SH-SY5Y (cell line): ENCODE data around the gene DSCAML1.

ENCODE experiments used
- GATA2 ChIP-seq: IDR thresholded peaks from 2 replicates; pipeline ENCODE4 v1.6.1; 2011; ENCODE audit warnings: mild to moderate bottlenecking, low read depth, low read length
- GATA3 ChIP-seq: IDR thresholded peaks from 2 replicates; pipeline ENCODE4 v1.6.1; 2011; ENCODE audit warnings: low read depth, mild to moderate bottlenecking, low read length, moderate library complexity

- no peak for TF ChIP-seq GATA2
- TF ChIP-seq GATA3: no peak
Observed at GRCh38 chr11:117453886-117454563, 343.0 kb downstream of the DSCAML1 start.
